G401.6 (cell line): ENCODE measurements around the gene PAQR8.

ENCODE experiments used
- FAIRE-seq: peaks from 2 replicates; lab custom pipeline; 2012; peaks lifted over from hg19 to GRCh38; lab: Jason Lieb, UNC

PAQR8 gene

GRCh38 chr6:52347818-52348217, 14.1 kb upstream of the PAQR8 start:
- no peak for FAIRE-seq

DNA sequence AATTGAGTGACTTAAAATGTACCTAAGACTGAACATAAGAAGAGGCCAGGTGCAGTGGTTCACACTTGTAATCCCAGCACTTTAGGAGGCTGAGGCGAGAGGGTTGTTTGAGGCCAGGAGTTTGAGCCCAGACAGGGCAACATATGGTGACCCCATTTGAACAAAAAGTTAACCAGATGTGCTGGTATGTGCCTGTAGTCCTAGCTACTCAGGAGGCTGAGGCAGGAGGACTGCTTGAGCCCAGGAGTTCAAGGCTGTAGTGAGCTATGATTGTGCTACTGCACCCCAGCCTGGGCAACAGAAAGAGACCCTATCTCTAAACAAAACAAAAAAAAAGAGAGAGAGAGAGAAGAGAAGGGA, 10.1 kb upstream of the PAQR8 start:
- no peak for FAIRE-seq

DNA sequence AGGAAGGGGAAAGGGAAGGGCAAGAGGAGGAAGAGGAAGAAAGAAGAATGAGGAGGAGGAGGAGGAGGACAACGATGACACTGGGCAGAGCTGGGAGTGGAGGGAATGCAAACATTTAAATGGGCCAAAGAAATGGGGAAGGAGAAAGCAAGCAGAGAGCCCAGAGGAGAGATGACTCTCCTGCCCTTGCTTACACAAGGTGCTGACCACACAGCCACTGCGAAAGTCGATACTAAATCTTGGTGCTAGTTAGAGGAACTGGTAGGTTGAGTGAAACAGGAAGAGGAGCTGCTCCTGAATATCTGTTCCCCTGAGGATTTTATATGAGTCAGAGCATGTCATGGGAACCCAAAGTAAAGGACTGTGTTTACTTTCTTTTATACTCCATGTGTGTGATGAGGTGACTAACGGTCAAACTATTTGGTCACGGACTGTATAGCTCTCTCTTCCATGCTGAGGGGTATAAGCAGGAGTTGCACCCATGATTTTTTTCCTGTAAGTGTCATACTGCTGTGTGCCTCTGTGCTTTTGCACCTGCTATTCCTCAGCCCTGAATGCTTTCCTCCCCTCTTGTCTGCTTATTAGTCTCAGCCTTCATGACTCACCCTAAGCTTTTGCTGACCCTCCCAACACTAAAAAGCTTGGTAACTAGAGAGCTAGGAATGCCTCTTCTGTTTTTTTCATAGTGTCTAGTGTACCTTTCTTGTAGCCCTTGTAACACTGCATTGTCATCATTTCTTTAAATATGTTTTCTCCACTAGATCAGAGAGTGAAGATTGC, 9.5 kb upstream of the PAQR8 start:
- FAIRE-seq: no peak

- no peak for FAIRE-seq
These were observed 5.9 kb upstream of the PAQR8 start for GRCh38 chr6:52356017-52356416.

DNA sequence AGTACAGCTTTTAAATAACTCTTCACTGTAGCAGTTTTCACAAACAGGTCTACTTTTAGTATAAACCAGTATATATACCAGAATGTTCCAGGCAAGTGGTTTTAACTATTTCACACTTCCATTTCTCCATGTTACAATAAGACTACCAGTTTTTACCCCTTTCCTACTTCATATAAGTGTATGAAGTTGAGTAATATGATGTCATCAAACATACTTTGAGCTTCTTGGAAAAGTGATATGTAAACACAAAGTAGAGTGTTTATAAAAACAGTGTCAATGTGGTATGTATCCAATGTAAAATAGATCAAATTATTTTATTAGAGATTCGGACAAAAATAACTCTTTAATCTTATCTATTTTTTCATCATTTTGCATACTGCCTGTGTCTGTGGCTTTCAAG, 2.5 kb upstream of the PAQR8 start:
- FAIRE-seq: no peak

DNA sequence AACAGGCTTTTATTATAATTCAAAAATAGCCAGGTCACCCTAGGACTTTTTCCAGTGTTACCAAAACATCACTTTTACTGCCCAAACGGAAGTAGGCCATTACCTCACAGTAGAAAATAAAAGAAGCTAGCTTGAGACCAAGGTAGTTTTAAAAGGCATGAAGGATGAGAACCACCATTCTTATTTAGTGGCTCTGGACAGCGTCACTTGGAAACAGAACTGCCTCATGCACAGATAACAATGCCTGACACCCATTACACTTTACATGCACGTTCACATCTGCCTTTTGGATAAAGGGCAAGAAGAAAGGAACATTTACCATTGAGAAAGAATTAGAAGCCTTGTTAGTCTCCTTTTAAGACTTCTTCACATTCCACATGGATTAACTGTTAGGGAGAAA, 1.9 kb upstream of the PAQR8 start:
- FAIRE-seq: no peak

DNA sequence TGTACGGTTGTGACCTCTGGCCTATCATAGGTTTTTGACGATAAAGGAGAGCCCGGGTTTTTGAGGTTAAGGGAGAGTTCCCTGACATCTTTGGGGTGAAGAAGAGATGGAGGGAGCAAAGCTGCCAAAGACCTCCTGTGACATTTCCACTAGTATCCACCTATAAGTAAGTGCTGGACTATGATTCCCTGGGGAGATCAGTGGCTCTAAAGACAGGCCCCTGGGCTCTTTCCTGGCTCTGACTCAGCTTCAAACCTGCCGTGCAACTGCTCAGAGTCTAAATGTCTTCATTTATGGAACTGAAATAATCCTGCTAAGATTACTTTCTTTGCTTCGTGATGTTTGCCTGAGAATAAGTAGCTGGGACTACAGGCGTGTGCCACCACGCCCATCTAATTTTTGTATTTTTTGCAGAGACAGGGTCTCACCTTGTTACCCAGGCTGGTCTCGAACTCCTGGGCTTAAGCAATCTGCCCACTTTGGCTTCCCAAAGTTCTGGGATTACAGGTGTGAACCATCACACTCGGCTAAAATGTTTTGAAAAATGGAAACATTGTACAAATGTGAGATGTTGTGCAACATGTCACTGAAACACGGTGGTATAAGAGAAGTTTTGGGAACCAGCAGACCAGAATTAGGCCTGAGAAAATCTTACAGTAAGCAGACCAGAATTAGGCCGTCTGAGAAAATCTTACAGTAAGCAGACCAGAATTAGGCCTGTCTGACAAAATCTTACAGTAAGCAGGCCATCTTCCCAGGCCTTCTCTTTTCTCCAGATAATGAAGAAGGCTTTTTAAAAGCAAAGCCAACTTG, 1.1 kb upstream of the PAQR8 start:
- FAIRE-seq: no peak

DNA sequence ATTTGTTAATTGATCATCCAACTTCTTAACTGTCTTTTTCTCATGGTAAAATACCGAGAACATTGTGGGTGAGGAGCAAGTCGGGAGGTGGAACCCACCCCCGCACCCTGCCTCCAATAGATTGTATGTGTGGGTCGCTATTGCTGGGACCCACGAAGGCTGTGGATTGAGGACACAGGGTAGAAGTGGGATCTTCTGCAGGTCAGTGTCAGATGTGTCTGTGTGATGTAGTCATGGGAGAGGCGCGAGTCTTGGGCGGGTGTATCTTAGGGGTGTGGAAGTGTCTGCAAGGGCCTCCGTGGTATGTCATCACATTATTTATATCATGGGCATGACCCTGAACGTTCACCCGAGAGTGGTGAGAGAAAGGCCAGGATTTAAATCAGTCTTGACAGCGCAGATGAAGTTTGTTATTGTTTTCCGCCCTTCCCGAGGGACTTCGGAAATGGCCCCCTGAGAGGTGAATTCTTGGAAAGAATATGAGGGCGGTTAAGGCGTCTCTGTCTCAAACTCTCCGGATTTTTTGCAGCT, 472 bp upstream of the PAQR8 start:
- FAIRE-seq: no peak

- no peak for FAIRE-seq
These were observed 684 bp downstream of the PAQR8 start for GRCh38 chr6:52362443-52363227.

DNA sequence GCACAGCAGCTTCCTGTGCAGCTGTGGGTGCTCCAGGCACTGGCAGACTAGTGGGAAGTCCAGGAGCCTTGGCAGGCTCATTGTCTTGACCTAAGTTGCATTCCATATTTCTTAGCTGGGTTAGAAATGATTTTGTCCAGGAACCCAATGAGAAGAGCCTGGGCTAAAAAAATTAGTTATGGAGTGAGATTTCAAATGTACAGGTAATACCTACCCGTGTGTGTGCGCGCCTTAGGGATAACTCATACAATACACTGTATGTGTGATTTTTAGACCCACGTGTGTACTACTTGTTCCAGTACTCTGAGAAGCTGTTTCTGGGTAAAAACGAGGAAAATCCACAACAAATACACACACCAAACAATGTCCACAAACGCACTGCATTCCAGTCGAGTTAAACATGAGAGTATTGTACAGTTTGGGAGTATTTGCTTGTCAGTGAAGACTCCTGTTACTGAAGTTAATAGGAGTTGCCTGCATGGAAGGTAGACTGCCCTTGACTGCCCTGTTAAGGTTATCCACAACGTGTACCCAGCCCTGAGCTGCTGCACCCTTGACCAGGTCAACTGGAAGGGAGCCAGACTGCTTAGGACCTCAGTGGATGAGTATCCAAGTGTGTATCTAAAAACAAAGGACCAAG, 1.4 kb downstream of the PAQR8 start:
- no peak for FAIRE-seq

DNA sequence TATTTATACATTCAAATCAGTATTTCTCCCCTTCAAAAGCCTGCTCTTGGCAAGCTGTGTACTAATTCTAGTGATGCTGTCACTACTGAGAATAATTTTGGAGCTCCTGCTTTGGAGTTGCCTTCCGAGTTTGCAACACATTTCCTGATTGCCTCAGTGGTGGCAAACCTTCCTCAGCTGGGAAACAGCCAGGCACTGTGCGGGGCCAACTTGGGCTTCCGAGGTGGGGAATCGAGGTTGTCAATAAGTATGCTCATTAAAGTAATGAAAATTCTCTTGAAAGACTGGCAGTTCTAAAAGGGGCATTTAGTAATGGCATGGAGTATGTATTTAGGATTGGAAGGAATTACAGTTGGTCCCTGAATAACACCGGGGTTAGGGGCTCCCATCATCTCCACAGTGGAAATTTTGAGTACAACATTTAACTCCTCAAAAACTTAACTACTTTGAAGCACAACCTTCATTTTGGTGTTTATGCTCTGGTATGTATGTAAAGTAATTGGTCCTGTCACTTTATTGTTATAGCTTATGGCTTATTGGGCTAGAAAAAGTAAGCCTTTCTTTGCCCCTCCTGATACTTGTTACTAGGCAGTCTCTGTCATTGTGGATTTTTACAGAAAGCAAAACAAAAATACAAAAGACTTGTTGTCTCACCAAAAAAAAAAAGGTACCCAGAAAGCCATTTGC, 2.7 kb downstream of the PAQR8 start:
- FAIRE-seq: no peak

DNA sequence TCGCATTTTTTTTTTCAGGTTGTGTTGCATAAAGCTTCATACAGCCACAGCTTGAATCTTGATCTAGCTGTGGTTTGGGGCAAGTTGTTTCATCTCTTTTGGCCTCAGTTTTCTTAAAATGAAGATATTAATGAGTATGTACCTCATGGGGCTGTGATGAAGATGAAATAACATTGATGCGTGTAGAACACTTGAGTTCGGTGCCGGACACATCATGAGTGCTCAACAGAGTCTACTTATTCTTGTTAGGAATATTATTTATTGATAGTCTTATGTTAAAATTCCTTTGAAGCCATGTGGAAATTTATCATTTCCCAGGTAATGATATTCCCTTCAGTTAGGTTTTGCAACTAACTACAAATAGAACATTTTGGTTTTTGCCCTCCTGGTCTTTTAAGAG, 3.4 kb downstream of the PAQR8 start:
- no peak for FAIRE-seq

DNA sequence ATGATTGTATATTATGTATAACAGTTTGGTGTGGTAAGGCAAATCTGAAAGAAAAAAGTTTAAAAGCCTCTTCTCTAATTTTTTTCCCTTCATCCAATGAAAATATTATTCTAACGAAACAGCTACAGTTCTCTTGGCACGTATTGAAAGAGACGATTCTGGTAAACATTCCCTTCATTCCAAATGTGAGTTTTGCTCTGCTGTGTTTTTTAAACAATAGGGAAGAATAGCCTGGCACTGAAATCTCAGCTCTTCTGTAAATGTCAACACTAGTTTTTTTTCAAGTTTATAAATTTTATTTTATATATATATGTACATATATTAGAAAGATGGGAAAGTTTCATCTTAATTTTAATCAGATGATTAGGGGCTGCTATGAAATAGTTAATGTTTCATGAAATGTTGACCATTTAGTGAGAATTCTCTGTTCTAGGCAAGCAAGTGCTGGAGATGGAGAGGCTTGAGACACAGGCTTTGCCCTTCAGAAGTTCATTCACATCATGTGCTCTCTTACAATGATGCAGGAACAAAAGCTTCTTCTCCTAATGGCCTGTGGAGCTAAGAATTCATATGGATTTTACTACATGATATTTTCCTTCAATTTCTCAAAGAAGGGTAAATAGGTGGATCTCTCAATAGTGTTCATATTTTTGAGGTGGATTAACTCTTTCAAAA, 4.1 kb downstream of the PAQR8 start:
- no peak for FAIRE-seq

DNA sequence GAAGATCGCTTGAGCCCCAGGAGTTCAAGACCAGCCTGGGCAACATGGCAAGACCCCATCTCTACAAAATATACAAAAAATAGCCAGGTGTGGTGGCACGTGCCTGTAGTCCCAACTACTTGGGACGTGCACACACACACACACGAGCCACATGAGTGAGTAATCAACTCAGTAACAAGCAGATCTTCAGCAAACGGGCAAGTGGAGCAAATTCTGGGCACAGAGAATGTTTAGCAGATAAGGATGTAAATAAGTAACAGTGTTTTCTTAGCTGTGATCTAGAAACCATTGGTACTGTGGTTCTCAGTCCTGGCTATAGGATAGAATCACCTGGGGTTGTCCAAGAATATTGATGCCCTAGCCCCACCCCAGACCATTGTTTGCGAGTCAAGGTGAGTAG, 6.1 kb downstream of the PAQR8 start:
- FAIRE-seq: no peak

DNA sequence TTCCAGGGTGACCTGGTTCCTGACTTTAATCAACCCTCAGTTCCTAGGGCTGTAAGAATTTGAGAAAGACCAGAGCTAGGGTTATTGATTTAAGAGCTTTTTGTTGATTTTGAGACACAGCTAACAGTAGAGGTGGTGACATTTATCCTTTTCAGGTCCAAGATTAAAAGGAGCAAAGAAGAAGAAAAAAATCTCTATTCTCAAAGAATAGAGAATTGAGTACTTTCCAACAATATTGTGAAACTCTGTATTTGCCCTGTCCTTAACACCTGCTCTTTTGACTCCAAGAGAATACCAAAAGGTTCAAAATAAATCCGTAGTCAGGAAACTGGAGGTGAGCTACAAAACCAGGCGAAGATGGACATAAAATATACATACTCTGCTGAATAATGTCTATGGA, 7.3 kb downstream of the PAQR8 start:
- FAIRE-seq: no peak

GRCh38 chr6:52371656-52372191, 9.8 kb downstream of the PAQR8 start:
- no peak for FAIRE-seq

GRCh38 chr6:52373151-52373690, 11.3 kb downstream of the PAQR8 start:
- no peak for FAIRE-seq

DNA sequence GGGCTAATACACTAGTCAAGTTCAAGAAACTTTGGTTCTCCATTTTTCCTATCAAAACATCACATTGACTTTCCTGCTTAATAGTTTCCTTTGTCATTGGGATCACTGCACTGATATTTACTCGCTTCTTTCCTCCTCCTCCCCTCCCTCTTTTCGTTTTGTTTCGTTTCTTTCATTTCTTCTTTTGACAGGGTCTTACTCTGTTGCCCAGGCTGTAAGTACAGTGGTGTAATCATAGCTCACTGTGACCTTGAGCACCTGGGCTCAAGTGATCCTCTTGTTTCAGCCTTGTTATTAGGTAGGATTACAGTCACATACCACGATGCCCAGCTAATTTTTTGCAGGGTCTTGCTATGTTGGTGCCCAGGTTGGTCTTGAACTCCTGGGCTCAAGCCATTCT, 12.3 kb downstream of the PAQR8 start:
- FAIRE-seq: no peak

DNA sequence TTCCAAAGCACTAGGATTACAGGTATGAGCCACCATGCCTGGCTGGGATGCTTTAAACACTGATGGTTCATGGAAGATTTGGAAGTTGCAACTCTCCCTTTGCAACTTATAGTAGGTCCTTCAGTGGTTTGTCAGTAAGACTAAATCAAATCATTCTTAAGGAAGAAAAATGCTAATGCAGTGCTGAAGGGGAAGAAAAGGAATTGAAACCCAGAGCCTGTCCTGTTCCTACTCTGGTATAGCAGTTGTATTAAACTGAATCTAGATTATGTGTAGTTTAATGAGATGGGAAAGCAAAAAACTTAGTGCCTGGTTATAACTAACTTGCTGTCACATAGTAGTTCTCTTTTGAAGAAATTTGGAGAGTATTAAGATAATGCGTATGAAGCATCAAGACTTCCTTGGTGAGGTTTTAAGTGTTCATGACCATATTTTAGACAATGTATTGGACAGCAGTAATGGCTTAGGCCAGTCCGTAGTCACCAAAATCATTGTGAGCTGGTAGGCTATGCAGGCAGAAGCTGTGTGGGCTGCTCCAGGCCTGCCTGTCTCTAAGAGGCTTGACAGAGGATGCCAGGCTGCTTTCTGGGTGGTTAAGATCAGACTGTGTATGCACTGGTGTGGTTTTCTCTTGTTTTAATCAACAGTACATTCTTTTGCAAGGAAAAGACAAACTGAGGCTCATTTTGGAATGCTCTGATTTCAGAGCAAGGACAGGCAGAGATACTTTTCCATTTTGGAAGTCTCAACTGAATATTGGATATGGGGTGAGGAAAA, 14.0 kb downstream of the PAQR8 start:
- FAIRE-seq: no peak

DNA sequence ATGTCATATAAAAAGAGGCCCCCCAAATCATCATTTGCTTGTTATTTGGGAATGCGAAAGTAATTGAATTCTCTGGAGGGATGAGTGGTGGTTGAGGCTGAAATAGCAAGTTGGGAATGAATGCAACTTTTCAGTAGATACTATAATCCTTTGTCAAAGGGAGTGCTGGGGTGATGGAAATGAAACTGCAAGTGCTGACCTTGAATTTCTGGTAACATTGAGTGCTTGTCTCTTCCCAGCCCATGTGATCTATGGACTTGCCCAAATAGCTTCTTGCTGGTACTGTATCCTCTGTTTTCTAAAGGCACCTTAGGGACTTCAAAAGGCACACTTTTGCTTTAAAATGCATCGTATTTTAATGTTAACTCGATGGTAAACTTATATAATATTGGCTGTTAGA, 14.8 kb downstream of the PAQR8 start:
- no peak for FAIRE-seq
